ENCODE measurements around the gene FAM227B. TPM values are rescaled to one million over a fixed set of nuclear protein-coding genes. Genes with fewer than 3 reads are reported as not detected.
"Not testable (repeated sequence)": the region's sequence is repeated elsewhere in the genome, so short reads cannot be mapped to it uniquely, and the experiment has no call there.

FAM227B gene
- total RNA-seq, 1 experiment from 2014 or later, result 2.3 TPM

- Mint-ChIP-seq H3K27me3 (ENCODE audit: insufficient read depth, unreplicated experiment) (no peaks in the 10 kb centered on the region), H3K4me3 (ENCODE audit: unreplicated experiment) (no peak overlapping the region), H3K4me1 (ENCODE audit: low read depth, unreplicated experiment) (no peaks in the 10 kb centered on the region), H3K9me3 (ENCODE audit: unreplicated experiment) (no peaks in the 10 kb centered on the region), H3K27ac (ENCODE audit: unreplicated experiment) (no peak overlapping the region), H3K36me3 (ENCODE audit: insufficient read depth, unreplicated experiment) (no peaks in the 10 kb centered on the region)
- DNase-seq, result no peak
- Histone ChIP-seq H3K4me3 (ENCODE audit: low read depth, low read length) (no peak overlapping the region), H3K36me3 (ENCODE audit: control insufficient read depth, insufficient read depth, low read length) (no peaks in the 10 kb centered on the region), H3K9me3 (no peaks in the 10 kb centered on the region), H3K4me1 (no peaks in the 10 kb centered on the region), H3K27me3 (replicated peaks; ENCODE audit: control insufficient read depth, insufficient read depth, low read length) (no peaks in the 10 kb centered on the region)
- intact Hi-C loops (cut with micrococcal nuclease; ENCODE audit: unreplicated experiment), result no loop called here
- CTCF ChIA-PET, result no interaction called here
- no peak for TF ChIP-seq CTCF (IDR thresholded peaks at IDR 0.05; ENCODE audit: insufficient read depth in 1 of 2, low read depth in 1 of 2, low read length in 1 of 2, severe bottlenecking in 1 of 2, unreplicated experiment in 1 of 2)
- POLR2A ChIA-PET, result no interaction called here
- BruUV-seq (replicated peaks), result no TSS peak
Measured at GRCh38 chr15:49370782-49371181, 249.8 kb downstream of the FAM227B start.

GRCh38 chr15:49366496-49366895, 254.1 kb downstream of the FAM227B start:
- H3K36me3 Mint-ChIP-seq (ENCODE audit: insufficient read depth, unreplicated experiment), result no peaks in the 10 kb centered on the region
- TF ChIP-seq CTCF (IDR thresholded peaks at IDR 0.05; ENCODE audit: insufficient read depth in 1 of 2, low read depth in 1 of 2, low read length in 1 of 2, severe bottlenecking in 1 of 2, unreplicated experiment in 1 of 2), result no peak
- no peak overlapping the region for H3K4me3 Mint-ChIP-seq (ENCODE audit: unreplicated experiment)
- H3K9me3 ChIP-seq, result no peaks in the 10 kb centered on the region
- no peak overlapping the region for H3K27ac Mint-ChIP-seq (ENCODE audit: unreplicated experiment)
- H3K36me3 ChIP-seq (ENCODE audit: control insufficient read depth, insufficient read depth, low read length), result no peaks in the 10 kb centered on the region
- no peaks in the 10 kb centered on the region for H3K9me3 Mint-ChIP-seq (ENCODE audit: unreplicated experiment)
- no peaks in the 10 kb centered on the region for H3K27me3 Mint-ChIP-seq (ENCODE audit: insufficient read depth, unreplicated experiment)
- ChIA-PET POLR2A (no interaction called here), CTCF (no interaction called here)
- DNase-seq, result no peak
- no peaks in the 10 kb centered on the region for H3K4me1 ChIP-seq
- intact Hi-C loops (cut with micrococcal nuclease; ENCODE audit: unreplicated experiment), result no loop called here
- H3K27me3 ChIP-seq (replicated peaks; ENCODE audit: control insufficient read depth, insufficient read depth, low read length), result no peaks in the 10 kb centered on the region
- BruUV-seq (replicated peaks), result no TSS peak
- H3K4me3 ChIP-seq (ENCODE audit: low read depth, low read length), result no peak overlapping the region
- no peaks in the 10 kb centered on the region for H3K4me1 Mint-ChIP-seq (ENCODE audit: low read depth, unreplicated experiment)

GRCh38 chr15:49361370-49361769, 259.2 kb downstream of the FAM227B start:
- H3K27me3 ChIP-seq (replicated peaks; ENCODE audit: control insufficient read depth, insufficient read depth, low read length), result no peaks in the 10 kb centered on the region
- ChIA-PET POLR2A (no interaction called here), CTCF (no interaction called here)
- H3K4me3 ChIP-seq (ENCODE audit: low read depth, low read length), result no peak overlapping the region
- no peak overlapping the region for H3K27ac Mint-ChIP-seq (ENCODE audit: unreplicated experiment)
- DNase-seq, result no peak
- no peak overlapping the region for H3K4me3 Mint-ChIP-seq (ENCODE audit: unreplicated experiment)
- H3K9me3 Mint-ChIP-seq (ENCODE audit: unreplicated experiment), result no peaks in the 10 kb centered on the region
- intact Hi-C loops (cut with micrococcal nuclease; ENCODE audit: unreplicated experiment), result no loop called here
- TF ChIP-seq CTCF (IDR thresholded peaks at IDR 0.05; ENCODE audit: insufficient read depth in 1 of 2, low read depth in 1 of 2, low read length in 1 of 2, severe bottlenecking in 1 of 2, unreplicated experiment in 1 of 2), result no peak
- BruUV-seq (replicated peaks), result no TSS peak
- H3K9me3 ChIP-seq, result no peaks in the 10 kb centered on the region; the same call in 1 of the 2 replicates
- no peaks in the 10 kb centered on the region for H3K36me3 Mint-ChIP-seq (ENCODE audit: insufficient read depth, unreplicated experiment)
- no peaks in the 10 kb centered on the region for H3K36me3 ChIP-seq (ENCODE audit: control insufficient read depth, insufficient read depth, low read length)
- no peaks in the 10 kb centered on the region for H3K27me3 Mint-ChIP-seq (ENCODE audit: insufficient read depth, unreplicated experiment)
- H3K4me1 ChIP-seq, result no peaks in the 10 kb centered on the region
- H3K4me1 Mint-ChIP-seq (ENCODE audit: low read depth, unreplicated experiment), result no peaks in the 10 kb centered on the region

GRCh38 chr15:49354439-49354838, 266.2 kb downstream of the FAM227B start:
- H3K27ac Mint-ChIP-seq (ENCODE audit: unreplicated experiment); DNase-seq; H3K27me3 Mint-ChIP-seq (ENCODE audit: insufficient read depth, unreplicated experiment); H3K4me1 ChIP-seq; H3K9me3 ChIP-seq; H3K4me3 ChIP-seq (ENCODE audit: low read depth, low read length); H3K4me1 Mint-ChIP-seq (ENCODE audit: low read depth, unreplicated experiment); CTCF ChIA-PET; H3K9me3 Mint-ChIP-seq (ENCODE audit: unreplicated experiment); H3K36me3 ChIP-seq (ENCODE audit: control insufficient read depth, insufficient read depth, low read length); H3K36me3 Mint-ChIP-seq (ENCODE audit: insufficient read depth, unreplicated experiment); H3K27me3 ChIP-seq (replicated peaks; ENCODE audit: control insufficient read depth, insufficient read depth, low read length); intact Hi-C loops (cut with micrococcal nuclease; ENCODE audit: unreplicated experiment); POLR2A ChIA-PET; H3K4me3 Mint-ChIP-seq (ENCODE audit: unreplicated experiment); BruUV-seq (replicated peaks): not testable (repeated sequence)

Data from Caco-2 (cell line).